ENCODE data around the gene NFKB2.
A peak's percentile ranks its signal among the peaks of the same experiment; 100 is the strongest.

The NFKB2 gene

GRCh38 chr10:102422545-102423129 is 27.1 kb downstream of the NFKB2 start:
- DNase-seq (ENCODE audit: low read depth in 2 of 2), result no peak

GRCh38 chr10:102423372-102423968 is 28.0 kb downstream of the NFKB2 start:
- no peak for DNase-seq (ENCODE audit: low read depth in 2 of 2)

GRCh38 chr10:102424145-102424544 is 28.6 kb downstream of the NFKB2 start:
- DNase-seq (ENCODE audit: low read depth in 2 of 2), result no peak

GRCh38 chr10:102424916-102425315 is 29.4 kb downstream of the NFKB2 start:
- no peak for DNase-seq (ENCODE audit: low read depth in 2 of 2)

- DNase-seq (ENCODE audit: low read depth in 2 of 2), result no peak
Observed at GRCh38 chr10:102425444-102425843, 29.9 kb downstream of the NFKB2 start.

GRCh38 chr10:102426803-102427287 is 31.3 kb downstream of the NFKB2 start:
- DNase-seq (ENCODE audit: low read depth in 2 of 2), result no peak

- no peak for DNase-seq (ENCODE audit: low read depth in 2 of 2)
Observed at GRCh38 chr10:102429468-102429867, 34.0 kb downstream of the NFKB2 start.

- no peak for DNase-seq (ENCODE audit: low read depth in 2 of 2)
Observed at GRCh38 chr10:102431452-102432124, 36.1 kb downstream of the NFKB2 start.

GRCh38 chr10:102432162-102432950 is 36.9 kb downstream of the NFKB2 start, which contains the start of gene CUEDC2:
Gene CUEDC2 (minus strand): TSS chr10:102432574. CDS start chr10:102425188, 7,386 bp downstream.
- peak; percentile 86 to 88 for DNase-seq (ENCODE audit: low read depth in 2 of 2)

- no peak for DNase-seq (ENCODE audit: low read depth in 2 of 2)
Observed at GRCh38 chr10:102433619-102434046, 38.1 kb downstream of the NFKB2 start.

GRCh38 chr10:102434394-102435132 is 39.1 kb downstream of the NFKB2 start:
- no peak for DNase-seq (ENCODE audit: low read depth in 2 of 2)

- no peak for DNase-seq (ENCODE audit: low read depth in 2 of 2)
Observed at GRCh38 chr10:102435133-102435497, 39.6 kb downstream of the NFKB2 start.

- DNase-seq (ENCODE audit: low read depth in 2 of 2), result no peak
Observed at GRCh38 chr10:102435529-102436233, 40.2 kb downstream of the NFKB2 start.

GRCh38 chr10:102436312-102436711 is 40.8 kb downstream of the NFKB2 start:
- DNase-seq (ENCODE audit: low read depth in 2 of 2), result no peak

GRCh38 chr10:102437515-102437914 is 42.0 kb downstream of the NFKB2 start:
- no peak for DNase-seq (ENCODE audit: low read depth in 2 of 2)

GRCh38 chr10:102438374-102438773 is 42.9 kb downstream of the NFKB2 start:
- DNase-seq (ENCODE audit: low read depth in 2 of 2), result no peak

- no peak for DNase-seq (ENCODE audit: low read depth in 2 of 2)
Observed at GRCh38 chr10:102444851-102445250, 49.3 kb downstream of the NFKB2 start.

GRCh38 chr10:102449321-102450123 is 54.0 kb downstream of the NFKB2 start:
- peak; percentile 68 to 80 for DNase-seq (ENCODE audit: low read depth in 2 of 2)

GRCh38 chr10:102450124-102450373 is 54.5 kb downstream of the NFKB2 start:
- no peak for DNase-seq (ENCODE audit: low read depth in 2 of 2)

GRCh38 chr10:102450374-102451104 is 55.0 kb downstream of the NFKB2 start:
- peak; percentile 75 to 80 for DNase-seq (ENCODE audit: low read depth in 2 of 2)
